Upper lobe of left lung (tissue), 6 donors: ENCODE data around the gene PAF1. TPM values are rescaled to one million over a fixed set of nuclear protein-coding genes. Genes with fewer than 3 reads are reported as not detected.
A peak's percentile ranks its signal among the peaks of the same experiment; 100 is the strongest.

ENCODE experiments used
- ATAC-seq, 2 donors: fragments of 200-7000 bp; cut with Tn5 transposase; one replicate each; pipeline ENCODE4 v1.9.1; 2022; ENCODE audit warnings: mild to moderate bottlenecking in 2 of 2, moderate library complexity in 2 of 2; ENCODE audit not compliant: low FRiP score in 2 of 2
- DNase-seq, 2 donors: peaks; one replicate each; pipeline ENCODE4 v3.0.0-alpha.2; 2019 to 2020
- H3K27ac ChIP-seq, 4 donors: fragments of 200-600 bp; sonication (generic); one replicate each; pipeline ENCODE4 v1.5.1; 2016 to 2019
- H3K27me3 ChIP-seq, 4 donors: fragments of 200-600 bp; sonication (generic); one replicate each; pipeline ENCODE4 v1.5.1; 2017 to 2019
- H3K36me3 ChIP-seq, 4 donors: fragments of 200-600 bp; sonication (generic); one replicate each; pipeline ENCODE4 v1.5.1; 2016 to 2019
- H3K4me1 ChIP-seq, 4 donors: fragments of 200-600 bp; sonication (generic); one replicate each; pipeline ENCODE4 v1.5.1; 2018 to 2019
- H3K4me3 ChIP-seq, 4 donors: fragments of 200-600 bp; sonication (generic); one replicate each; pipeline ENCODE4 v1.5.1; 2017 to 2019; ENCODE audit warnings: mild to moderate bottlenecking in 2 of 4, moderate library complexity in 1 of 4
- H3K9me3 ChIP-seq, 4 donors: fragments of 200-600 bp; sonication (generic); one replicate each; pipeline ENCODE4 v1.5.1; 2018 to 2019
- EP300 ChIP-seq, 4 donors: sonication (generic); formaldehyde crosslinking; IDR thresholded peaks; one replicate each; pipeline ENCODE4 v1.5.1; 2017; ENCODE audit warnings: antibody characterized with exemption in 4 of 4, control low read depth in 2 of 4
- POLR2A ChIP-seq, 4 donors: fragments of 450-650 bp; IDR thresholded peaks; one replicate each; pipeline ENCODE4 v1.5.1; 2016 to 2017; ENCODE audit warnings: antibody characterized with exemption in 4 of 4, mild to moderate bottlenecking in 2 of 4
- POLR2AphosphoS5 ChIP-seq, 2 donors: sonication (generic); formaldehyde crosslinking; IDR thresholded peaks; one replicate each; pipeline ENCODE4 v1.5.1; 2017; ENCODE audit warnings: antibody characterized with exemption in 2 of 2
- WGBS, 2 donors: methylation state at CpG; one replicate each; pipeline ENCODE4 v1.1.5; 2017 to 2018; 5-methylcytosine and 5-hydroxymethylcytosine counted together
- total RNA-seq, 6 donors: library from RNA; depleted of rRNA in 4 of 6; stranded (reverse); fragments of >200 nt in 4 of 6; gene quantifications; one replicate each; pipeline versions ENCODE4 v1.1.0 to v1.2.1, GENCODE V29; 2016 to 2021
- TF ChIP-seq, protein P1 (sequence below), 6 experiments: fragments of 450-650 bp in 4 of 6; fragments of 200-600 bp in 2 of 6; sonication (generic) in 2 of 6; IDR thresholded peaks; one replicate each; pipeline ENCODE4 v1.5.1; 2016 to 2019; ENCODE audit warnings: antibody characterized with exemption in 6 of 6
- donor health status: DM: no; HTN: no; CAD: no; lungs with moderate emphysema.
- donor health status: DM: no; HTN: yes; CAD: no; lungs with severe emphysema.

Gene PAF1
- total RNA-seq, 6 donors from 2014 or later = 28.6 to 48.0 (median 35.4) TPM

DNA sequence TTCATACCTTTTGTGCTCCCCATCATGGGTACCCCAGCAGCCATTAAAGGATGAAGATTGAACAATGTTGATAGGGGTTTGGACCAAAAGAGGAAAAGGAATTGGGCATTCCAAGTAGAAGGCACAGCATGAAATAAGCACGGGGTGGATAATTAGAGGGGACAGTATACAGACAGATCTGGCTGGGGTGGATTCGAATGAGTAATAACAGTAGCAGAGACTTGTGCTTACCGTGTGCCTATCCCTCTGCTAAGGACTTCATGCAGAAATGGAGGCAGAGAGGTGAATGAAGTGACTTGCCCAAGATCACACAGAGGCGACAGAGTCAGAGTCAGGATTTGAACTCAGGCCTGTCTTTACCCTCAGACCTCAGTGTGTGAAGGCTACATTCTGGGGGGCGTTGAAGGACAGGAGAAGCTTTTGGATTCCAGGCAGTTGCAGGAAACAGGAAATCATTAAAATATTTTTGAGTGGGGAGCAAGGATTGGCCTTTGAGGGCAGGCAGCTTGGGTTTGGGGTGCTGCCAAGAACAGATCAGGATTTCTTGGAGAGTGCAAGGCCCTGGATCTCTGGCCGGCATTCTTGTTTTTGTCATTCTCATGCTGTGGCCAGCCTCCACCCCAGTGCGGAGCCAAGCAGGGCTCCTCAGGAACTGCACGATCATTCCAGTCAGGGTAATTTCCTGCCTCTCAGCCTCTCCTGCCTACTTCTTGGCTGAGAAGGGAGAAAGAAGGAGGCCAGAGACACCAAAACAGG lies 18.7 kb downstream of the PAF1 start:
- peak in 1 of 2 donors; percentile 66 for DNase-seq
- Histone ChIP-seq H3K4me3 (no peak overlapping the region), H3K27ac (peak overlapping the region; percentile 79 to 92 (median 84)), H3K4me1 (peaks cover 20 to 22% (median 21%) of the 10 kb centered on the region in 4 donors), H3K36me3 (peaks cover 20 to 72% (median 48%) of the 10 kb centered on the region in 4 donors), H3K9me3 (no peaks in the 10 kb centered on the region), H3K27me3 (no peaks in the 10 kb centered on the region)
- ATAC-seq = peak; percentile 78 to 93
- no peak for TF ChIP-seq EP300 (IDR thresholded peaks at IDR 0.05)
- TF ChIP-seq, protein P1, sequence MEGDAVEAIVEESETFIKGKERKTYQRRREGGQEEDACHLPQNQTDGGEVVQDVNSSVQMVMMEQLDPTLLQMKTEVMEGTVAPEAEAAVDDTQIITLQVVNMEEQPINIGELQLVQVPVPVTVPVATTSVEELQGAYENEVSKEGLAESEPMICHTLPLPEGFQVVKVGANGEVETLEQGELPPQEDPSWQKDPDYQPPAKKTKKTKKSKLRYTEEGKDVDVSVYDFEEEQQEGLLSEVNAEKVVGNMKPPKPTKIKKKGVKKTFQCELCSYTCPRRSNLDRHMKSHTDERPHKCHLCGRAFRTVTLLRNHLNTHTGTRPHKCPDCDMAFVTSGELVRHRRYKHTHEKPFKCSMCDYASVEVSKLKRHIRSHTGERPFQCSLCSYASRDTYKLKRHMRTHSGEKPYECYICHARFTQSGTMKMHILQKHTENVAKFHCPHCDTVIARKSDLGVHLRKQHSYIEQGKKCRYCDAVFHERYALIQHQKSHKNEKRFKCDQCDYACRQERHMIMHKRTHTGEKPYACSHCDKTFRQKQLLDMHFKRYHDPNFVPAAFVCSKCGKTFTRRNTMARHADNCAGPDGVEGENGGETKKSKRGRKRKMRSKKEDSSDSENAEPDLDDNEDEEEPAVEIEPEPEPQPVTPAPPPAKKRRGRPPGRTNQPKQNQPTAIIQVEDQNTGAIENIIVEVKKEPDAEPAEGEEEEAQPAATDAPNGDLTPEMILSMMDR (IDR thresholded peaks at IDR 0.05) = peak in 1 of 6 experiments; percentile 6
- TF ChIP-seq POLR2AphosphoS5 (IDR thresholded peaks at IDR 0.05) = peak in 1 of 2 donors; percentile 25
- no peak for TF ChIP-seq POLR2A (IDR thresholded peaks at IDR 0.05)
- 44 to 48% methylated on average over 8 of the region's 8 CpGs for WGBS, 2 donors

DNA sequence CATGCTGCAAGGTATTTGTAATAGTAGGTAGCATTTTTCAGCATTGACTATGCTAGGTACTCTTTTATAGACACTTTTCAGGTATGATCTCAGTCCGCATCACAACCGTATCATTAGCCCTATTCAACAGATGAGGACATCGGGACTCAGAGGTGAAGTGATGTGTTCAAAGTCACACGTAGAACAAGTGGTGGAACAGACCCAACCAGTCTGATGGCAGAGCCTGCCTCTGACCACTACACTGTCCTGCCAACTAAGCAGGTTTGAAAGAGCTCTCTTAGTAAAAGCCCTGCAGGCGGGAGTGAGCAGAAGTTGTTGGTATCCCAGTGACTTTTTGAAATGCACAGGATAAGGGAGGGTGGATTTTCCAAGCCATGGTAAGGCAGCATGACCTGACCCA lies 20.2 kb downstream of the PAF1 start:
- Histone ChIP-seq H3K4me1 (peaks cover 20 to 22% (median 21%) of the 10 kb centered on the region in 4 donors), H3K4me3 (no peak overlapping the region), H3K36me3 (peaks cover 8 to 72% (median 39%) of the 10 kb centered on the region in 4 donors), H3K27me3 (no peaks in the 10 kb centered on the region), H3K9me3 (no peaks in the 10 kb centered on the region), H3K27ac (peak overlapping the region in 1 of 4 donors; percentile 92)
- DNase-seq (no peak), ATAC-seq (no peak)
- TF ChIP-seq POLR2AphosphoS5 (IDR thresholded peaks at IDR 0.05) (no peak), EP300 (IDR thresholded peaks at IDR 0.05) (no peak), POLR2A (IDR thresholded peaks at IDR 0.05) (no peak)
- TF ChIP-seq, protein P1 (IDR thresholded peaks at IDR 0.05) = no peak
- 87 to 91% methylated on average over 5 of the region's 5 CpGs for WGBS, 2 donors

DNA sequence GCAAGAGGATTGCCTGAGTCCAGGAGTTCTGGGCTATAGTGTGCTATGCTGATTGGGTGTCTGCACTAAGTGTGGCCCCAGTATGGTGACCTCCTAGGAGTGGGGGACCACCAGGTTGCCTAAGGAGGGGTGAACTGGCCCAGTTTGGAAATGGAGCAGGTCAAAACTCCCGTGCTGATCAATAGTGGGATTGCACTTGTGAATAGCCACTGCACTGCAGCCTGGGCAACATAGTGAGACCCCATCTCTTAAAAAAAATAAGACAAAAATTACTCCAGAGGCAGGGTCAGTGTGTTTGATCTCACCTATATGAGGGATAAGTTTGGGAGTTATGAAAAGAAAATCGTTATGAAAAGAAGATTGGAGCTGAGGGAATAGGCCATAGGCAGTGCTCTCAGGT lies 21.7 kb downstream of the PAF1 start:
- Histone ChIP-seq H3K27ac (no peak overlapping the region), H3K4me3 (no peak overlapping the region), H3K9me3 (no peaks in the 10 kb centered on the region), H3K27me3 (no peaks in the 10 kb centered on the region), H3K4me1 (peaks cover 20 to 22% (median 21%) of the 10 kb centered on the region in 4 donors), H3K36me3 (peaks cover 5 to 72% (median 32%) of the 10 kb centered on the region in 4 donors)
- TF ChIP-seq EP300 (IDR thresholded peaks at IDR 0.05) = no peak
- DNase-seq (no peak), ATAC-seq (no peak)
- 81 to 86% methylated on average over 2 of the region's 2 CpGs for WGBS, 2 donors

DNA sequence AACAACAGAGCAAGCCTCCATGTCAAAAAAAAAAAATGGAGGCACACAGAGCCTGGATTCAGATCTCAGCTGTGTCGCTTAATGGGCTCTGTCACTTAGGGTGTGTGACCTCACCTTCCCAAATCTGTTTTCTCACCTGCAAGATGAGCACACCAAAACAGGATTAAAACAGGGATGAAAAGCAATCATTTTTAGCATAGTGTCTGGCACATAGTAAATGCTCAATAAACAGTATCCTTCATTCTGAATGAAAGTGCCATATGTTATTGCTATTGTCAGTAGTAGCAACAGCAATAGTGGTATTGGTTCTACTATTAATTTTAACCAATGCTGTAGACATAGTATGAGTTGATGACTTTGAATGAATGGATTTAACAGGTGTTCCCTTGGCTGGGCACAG lies 25.4 kb downstream of the PAF1 start:
- no peak for ATAC-seq
- no peak overlapping the region for H3K27ac ChIP-seq
- peaks cover 12 to 91% (median 50%) of the 10 kb centered on the region in 4 donors for H3K36me3 ChIP-seq
- H3K4me1 ChIP-seq = peaks cover 0 to 6% (median 2%) of the 10 kb centered on the region in 4 donors
- WGBS, 2 donors = 100% methylated on average over 1 of the region's 1 CpG
- TF ChIP-seq POLR2A (IDR thresholded peaks at IDR 0.05) (no peak), POLR2AphosphoS5 (IDR thresholded peaks at IDR 0.05) (no peak)
- DNase-seq = no peak
- no peaks in the 10 kb centered on the region for H3K27me3 ChIP-seq
- H3K4me3 ChIP-seq = no peak overlapping the region
- H3K9me3 ChIP-seq = no peaks in the 10 kb centered on the region

DNA sequence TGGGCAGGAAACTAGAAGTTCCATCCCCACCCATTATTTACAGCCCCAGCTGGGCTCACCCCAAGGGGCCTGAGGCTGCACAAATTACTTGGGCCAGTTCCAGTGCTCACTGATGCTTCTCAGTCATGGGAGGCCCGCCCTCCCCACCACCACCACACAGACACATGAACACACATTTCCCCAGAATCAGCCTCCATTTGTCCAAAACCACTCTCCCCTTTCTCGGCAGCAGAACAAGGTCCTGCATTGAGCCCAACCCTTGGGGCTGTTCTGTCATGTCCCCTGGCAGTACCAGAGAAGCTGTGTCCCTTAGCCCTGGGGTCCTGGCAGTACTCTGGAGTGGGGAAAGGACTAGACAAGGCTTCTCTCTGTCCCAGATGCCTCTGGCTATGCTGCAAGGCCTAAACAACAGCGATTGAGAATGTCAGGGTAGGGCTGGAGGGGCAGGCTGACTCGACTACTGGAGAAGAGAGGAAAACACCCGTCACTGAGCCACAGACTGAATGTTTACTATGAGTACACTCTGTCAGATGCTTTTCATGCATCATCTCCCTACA lies 26.9 kb downstream of the PAF1 start:
- H3K36me3 ChIP-seq = peaks cover 16 to 91% (median 52%) of the 10 kb centered on the region in 4 donors
- H3K4me1 ChIP-seq = peaks cover 0 to 6% (median 2%) of the 10 kb centered on the region in 4 donors
- no peak overlapping the region for H3K4me3 ChIP-seq
- ATAC-seq (peak in 1 of 2 donors; percentile 78), DNase-seq (no peak)
- TF ChIP-seq, protein P1 (IDR thresholded peaks at IDR 0.05) = no peak
- TF ChIP-seq POLR2A (IDR thresholded peaks at IDR 0.05) (no peak), POLR2AphosphoS5 (IDR thresholded peaks at IDR 0.05) (no peak), EP300 (IDR thresholded peaks at IDR 0.05) (no peak)
- WGBS, 2 donors = 79 to 85% methylated on average over 5 of the region's 5 CpGs
- no peaks in the 10 kb centered on the region for H3K27me3 ChIP-seq
- no peaks in the 10 kb centered on the region for H3K9me3 ChIP-seq
- H3K27ac ChIP-seq = peak overlapping the region in 3 of 4 donors; percentile 0 to 24 (median 6)
